H1 (cell line): ENCODE results near the gene OR4K15.

ENCODE experiments used
- CHD2 ChIP-seq: IDR thresholded peaks from 2 replicates; pipeline ENCODE4 v1.6.1; 2012; ENCODE audit warnings: low read length, improper control_type of control experiment
- CTCF ChIP-seq, 3 experiments: IDR thresholded peaks; 1 replicate in 2 of 3; 2 replicates in 1 of 3; pipeline versions ENCODE4 v1.5.1 to v1.6.1; 2011; ENCODE audit warnings: low read length in 3 of 3, mild to moderate bottlenecking in 3 of 3, inconsistent platforms in 2 of 3, low read depth in 1 of 3, moderate library complexity in 1 of 3; ENCODE audit not compliant: insufficient read depth in 1 of 3; ENCODE audit errors: control extremely low read depth in 1 of 3
- EP300 ChIP-seq, 2 experiments: IDR thresholded peaks; 1 replicate in 1 of 2; 2 replicates in 1 of 2; pipeline ENCODE4 v1.6.1; 2011 to 2012; ENCODE audit warnings: low read depth in 2 of 2, low read length in 2 of 2, mild to moderate bottlenecking in 2 of 2, borderline replicate concordance in 1 of 2, inconsistent platforms in 1 of 2, moderate library complexity in 1 of 2
- KDM1A ChIP-seq: fragments of 200-600, 300-600 bp; sonication (generic); IDR thresholded peaks from 2 replicates; pipeline ENCODE4 v1.7.1; 2016; ENCODE audit warnings: mild to moderate bottlenecking, low read length, borderline replicate concordance
- MAX ChIP-seq: IDR thresholded peaks from 2 replicates; pipeline ENCODE4 v1.6.1; 2012; ENCODE audit warnings: inconsistent platforms
- POLR2A ChIP-seq, 2 experiments: IDR thresholded peaks; 1 replicate in 1 of 2; 2 replicates in 1 of 2; pipeline ENCODE4 v1.6.1; 2011; ENCODE audit warnings: low read depth in 2 of 2, low read length in 2 of 2, mild to moderate bottlenecking in 2 of 2; ENCODE audit errors: control extremely low read depth in 1 of 2
- POLR2AphosphoS5 ChIP-seq: IDR thresholded peaks from 2 replicates; pipeline ENCODE4 v1.6.1; 2011; ENCODE audit warnings: low read depth, low read length
- RAD21 ChIP-seq, 2 experiments: IDR thresholded peaks in 1 of 2; conservative IDR thresholded peaks in 1 of 2; 2 replicates each; pipeline ENCODE4 v1.6.1; 2011; ENCODE audit warnings: low read depth in 2 of 2, low read length in 2 of 2, improper control_type of control experiment in 1 of 2, inconsistent platforms in 1 of 2, mild to moderate bottlenecking in 1 of 2, moderate library complexity in 1 of 2
- SIRT6 ChIP-seq: IDR thresholded peaks from one replicate; pipeline ENCODE4 v1.7.1; 2012; ENCODE audit warnings: low read length, inconsistent platforms
- SIX5 ChIP-seq: IDR thresholded peaks from 2 replicates; pipeline ENCODE4 v1.6.1; 2011; ENCODE audit warnings: mild to moderate bottlenecking, low read depth, low read length
- SRF ChIP-seq: IDR thresholded peaks from 2 replicates; pipeline ENCODE4 v1.6.1; 2011; ENCODE audit warnings: mild to moderate bottlenecking, low read depth, low read length, moderate library complexity
- TAF1 ChIP-seq: IDR thresholded peaks from 2 replicates; pipeline ENCODE4 v1.6.1; 2011; ENCODE audit warnings: mild to moderate bottlenecking, low read depth, low read length
- USF2 ChIP-seq: IDR thresholded peaks from 2 replicates; pipeline ENCODE4 v1.6.1; 2011; ENCODE audit warnings: low read length, improper control_type of control experiment

- no peak for TF ChIP-seq TAF1
- TF ChIP-seq CTCF (IDR thresholded peaks at IDR 0.05; ENCODE audit: control extremely low read depth in 1 of 3, insufficient read depth in 1 of 3, low read depth in 1 of 3, low read length in 3 of 3) = no peak
- TF ChIP-seq SIRT6 = no peak
- no peak for TF ChIP-seq SIX5
- no peak for TF ChIP-seq POLR2A (IDR thresholded peaks at IDR 0.05; ENCODE audit: control extremely low read depth in 1 of 2, low read depth in 2 of 2, low read length in 2 of 2)
- TF ChIP-seq CHD2 = no peak
- no peak for TF ChIP-seq USF2
- TF ChIP-seq EP300 (IDR thresholded peaks at IDR 0.05; ENCODE audit: borderline replicate concordance in 1 of 2, low read depth in 2 of 2, low read length in 2 of 2) = no peak
- no peak for TF ChIP-seq RAD21 (IDR thresholded peaks at IDR 0.05 in 1 of 2, conservative IDR thresholded peaks at IDR 0.05 in 1 of 2; ENCODE audit: low read depth in 2 of 2, low read length in 2 of 2)
- no peak for TF ChIP-seq SRF
- TF ChIP-seq KDM1A = no peak
- TF ChIP-seq POLR2AphosphoS5 = no peak
- no peak for TF ChIP-seq MAX
Observed at GRCh38 chr14:19947413-19948090, 27.8 kb upstream of the OR4K15 start.
